Stimulated activated naive CD8-positive, alpha-beta T cell treated with anti-CD3 and anti-CD28 coated beads, Interleukin-15, amount 100 ng/mL, for 72 hours (primary cell): ENCODE data around the gene CTSK.
A peak's percentile ranks its signal among the peaks of the same experiment; 100 is the strongest.
"Not testable (repeated sequence)": the region's sequence is repeated elsewhere in the genome, so short reads cannot be mapped to it uniquely, and the experiment has no call there.

Experiments used
- ATAC-seq: fragments of 150-1000 bp; cut with Tn5 transposase; 2 replicates; pipeline ENCODE4 v1.10.0; 2021; ENCODE audit warnings: mild to moderate bottlenecking, moderate library complexity
- DNase-seq, 2 donors: peaks; one replicate each; pipeline ENCODE4 v3.0.0; 2021 to 2022
- H3K27ac Mint-ChIP-seq, 2 donors: one replicate each; pipeline ENCODE4 v1.8.0; 2022; ENCODE audit warnings: mild to moderate bottlenecking in 2 of 2, mixed read lengths in 2 of 2, moderate library complexity in 2 of 2
- H3K27me3 Mint-ChIP-seq: one replicate; pipeline ENCODE4 v1.8.0; 2022; ENCODE audit warnings: mixed read lengths
- H3K4me1 Mint-ChIP-seq: one replicate; pipeline ENCODE4 v1.8.0; 2022; ENCODE audit warnings: mild to moderate bottlenecking, mixed read lengths
- H3K4me3 Mint-ChIP-seq, 2 donors: one replicate each; pipeline ENCODE4 v1.8.0; 2022; ENCODE audit warnings: mild to moderate bottlenecking in 2 of 2, mixed read lengths in 2 of 2, moderate library complexity in 1 of 2
- H3K9me3 Mint-ChIP-seq, 2 donors: one replicate each; pipeline ENCODE4 v1.8.0; 2022; ENCODE audit warnings: mixed read lengths in 2 of 2

CTSK gene

GRCh38 chr1:150780510-150780909 lies 27.6 kb downstream of the CTSK start:
- Mint-ChIP-seq H3K27me3 (no peaks in the 10 kb centered on the region), H3K9me3 (no peaks in the 10 kb centered on the region), H3K27ac (no peak overlapping the region), H3K4me1 (peaks cover 7% of the 10 kb centered on the region), H3K4me3 (no peak overlapping the region)
- DNase-seq (no peak), ATAC-seq (no peak)

GRCh38 chr1:150778409-150778808 lies 29.7 kb downstream of the CTSK start:
- peaks cover 7% of the 10 kb centered on the region for H3K4me1 Mint-ChIP-seq
- DNase-seq (no peak), ATAC-seq (no peak)
- no peak overlapping the region for H3K4me3 Mint-ChIP-seq
- peak overlapping the region in 1 of 2 donors; percentile 57 for H3K27ac Mint-ChIP-seq
- no peaks in the 10 kb centered on the region for H3K9me3 Mint-ChIP-seq
- no peaks in the 10 kb centered on the region for H3K27me3 Mint-ChIP-seq

- peaks cover 7% of the 10 kb centered on the region for H3K4me1 Mint-ChIP-seq
- H3K9me3 Mint-ChIP-seq: no peaks in the 10 kb centered on the region
- ATAC-seq (peak; percentile 80), DNase-seq (no peak)
- H3K27ac Mint-ChIP-seq: no peak overlapping the region
- no peaks in the 10 kb centered on the region for H3K27me3 Mint-ChIP-seq
- H3K4me3 Mint-ChIP-seq: no peak overlapping the region
Measured at GRCh38 chr1:150777544-150777943, 30.5 kb downstream of the CTSK start.

GRCh38 chr1:150775931-150776505 lies 32.0 kb downstream of the CTSK start:
- not testable (repeated sequence) for H3K27me3 Mint-ChIP-seq, H3K9me3 Mint-ChIP-seq, H3K4me3 Mint-ChIP-seq, DNase-seq, H3K27ac Mint-ChIP-seq, ATAC-seq
- H3K4me1 Mint-ChIP-seq: peaks cover 14% of the 10 kb centered on the region

GRCh38 chr1:150775276-150775675 lies 32.8 kb downstream of the CTSK start:
- no peak for ATAC-seq
- no peak for DNase-seq
- H3K4me1 Mint-ChIP-seq: peaks cover 20% of the 10 kb centered on the region
- no peaks in the 10 kb centered on the region for H3K9me3 Mint-ChIP-seq
- no peak overlapping the region for H3K27ac Mint-ChIP-seq
- H3K27me3 Mint-ChIP-seq: no peaks in the 10 kb centered on the region
- H3K4me3 Mint-ChIP-seq: no peak overlapping the region

GRCh38 chr1:150772326-150772725 lies 35.7 kb downstream of the CTSK start:
- Mint-ChIP-seq H3K9me3 (no peaks in the 10 kb centered on the region), H3K27me3 (no peaks in the 10 kb centered on the region), H3K4me1 (peaks cover 15% of the 10 kb centered on the region), H3K27ac (no peak overlapping the region), H3K4me3 (no peak overlapping the region)
- ATAC-seq (no peak), DNase-seq (no peak)

- ATAC-seq, H3K27me3 Mint-ChIP-seq, H3K4me3 Mint-ChIP-seq, H3K9me3 Mint-ChIP-seq, DNase-seq: not testable (repeated sequence)
- Mint-ChIP-seq H3K27ac (peak overlapping the region in 1 of 2 donors; percentile 14), H3K4me1 (peaks cover 40% of the 10 kb centered on the region)
Measured at GRCh38 chr1:150767704-150768103, 40.4 kb downstream of the CTSK start.

GRCh38 chr1:150765977-150766301 lies 42.1 kb downstream of the CTSK start:
- peak overlapping the region; percentile 97 to 99 for H3K27ac Mint-ChIP-seq
- peak; percentile 59 for ATAC-seq
- H3K27me3 Mint-ChIP-seq, DNase-seq, H3K9me3 Mint-ChIP-seq: not testable (repeated sequence)
- peak overlapping the region; percentile 98 to 99 for H3K4me3 Mint-ChIP-seq
- peaks cover 39% of the 10 kb centered on the region for H3K4me1 Mint-ChIP-seq

- H3K27ac Mint-ChIP-seq: peak within 1 kb of the TSS; percentile 97 to 99
- peaks cover 0 to 2% of the 10 kb centered on the region in 2 donors for H3K9me3 Mint-ChIP-seq
- H3K27me3 Mint-ChIP-seq: no peaks in the 10 kb centered on the region
- peak within 1 kb of the TSS; percentile 98 to 99 for H3K4me3 Mint-ChIP-seq
- ATAC-seq (peak; percentile 93), DNase-seq (peak in 1 of 2 donors; percentile 4)
- peaks cover 37% of the 10 kb centered on the region for H3K4me1 Mint-ChIP-seq
Measured at GRCh38 chr1:150765296-150765976, 42.6 kb downstream of the CTSK start, which contains the start of gene CTSS. Gene CTSS, minus strand, starts transcription at chr1:150765778. Its CDS starts 1,015 bp downstream, at chr1:150764763.

GRCh38 chr1:150764617-150765101 lies 43.4 kb downstream of the CTSK start:
- DNase-seq (no peak), ATAC-seq (peak; percentile 80)
- Mint-ChIP-seq H3K9me3 (peaks cover 0 to 7% of the 10 kb centered on the region in 2 donors), H3K27me3 (no peaks in the 10 kb centered on the region), H3K27ac (peak overlapping the region; percentile 97 to 99), H3K4me1 (peaks cover 41% of the 10 kb centered on the region), H3K4me3 (peak overlapping the region; percentile 98 to 99)

GRCh38 chr1:150763018-150763417 lies 45.0 kb downstream of the CTSK start:
- Mint-ChIP-seq H3K4me3 (peak overlapping the region; percentile 7 to 14), H3K9me3 (peaks cover 0 to 7% of the 10 kb centered on the region in 2 donors), H3K27ac (no peak overlapping the region), H3K4me1 (peaks cover 48% of the 10 kb centered on the region), H3K27me3 (no peaks in the 10 kb centered on the region)
- DNase-seq (no peak), ATAC-seq (no peak)

- H3K9me3 Mint-ChIP-seq: peaks cover 0 to 7% of the 10 kb centered on the region in 2 donors
- peak overlapping the region in 1 of 2 donors; percentile 14 for H3K4me3 Mint-ChIP-seq
- ATAC-seq (no peak), DNase-seq (no peak)
- H3K4me1 Mint-ChIP-seq: peaks cover 48% of the 10 kb centered on the region
- H3K27ac Mint-ChIP-seq: no peak overlapping the region
- no peaks in the 10 kb centered on the region for H3K27me3 Mint-ChIP-seq
Measured at GRCh38 chr1:150762552-150762951, 45.5 kb downstream of the CTSK start.

GRCh38 chr1:150761801-150762200 lies 46.3 kb downstream of the CTSK start:
- H3K27me3 Mint-ChIP-seq: no peaks in the 10 kb centered on the region
- H3K4me1 Mint-ChIP-seq: peaks cover 48% of the 10 kb centered on the region

GRCh38 chr1:150760013-150760412 lies 48.0 kb downstream of the CTSK start:
- no peak for ATAC-seq
- Mint-ChIP-seq H3K4me3 (no peak overlapping the region), H3K4me1 (peaks cover 40% of the 10 kb centered on the region), H3K9me3 (peaks cover 0 to 7% of the 10 kb centered on the region in 2 donors), H3K27ac (no peak overlapping the region), H3K27me3 (no peaks in the 10 kb centered on the region)
- DNase-seq: no peak

More at GRCh38 chr1:150761801-150762200, 46.3 kb downstream of the CTSK start:
- H3K9me3 Mint-ChIP-seq: peaks cover 0 to 7% of the 10 kb centered on the region in 2 donors
- ATAC-seq (no peak), DNase-seq (no peak)
- no peak overlapping the region for H3K4me3 Mint-ChIP-seq
- no peak overlapping the region for H3K27ac Mint-ChIP-seq

- Mint-ChIP-seq H3K9me3 (no peaks in the 10 kb centered on the region), H3K4me1 (no peaks in the 10 kb centered on the region)
Measured at GRCh38 chr1:150753416-150753815, 54.6 kb downstream of the CTSK start.

GRCh38 chr1:150751443-150751842 lies 56.6 kb downstream of the CTSK start:
- ATAC-seq: no peak
- no peaks in the 10 kb centered on the region for H3K4me1 Mint-ChIP-seq
- no peaks in the 10 kb centered on the region for H3K9me3 Mint-ChIP-seq
- no peak overlapping the region for H3K27ac Mint-ChIP-seq
- H3K27me3 Mint-ChIP-seq: no peaks in the 10 kb centered on the region
- DNase-seq: no peak
- H3K4me3 Mint-ChIP-seq: no peak overlapping the region

More at GRCh38 chr1:150753416-150753815, 54.6 kb downstream of the CTSK start:
- no peak overlapping the region for H3K27ac Mint-ChIP-seq
- H3K4me3 Mint-ChIP-seq: no peak overlapping the region
- H3K27me3 Mint-ChIP-seq: no peaks in the 10 kb centered on the region
- no peak for ATAC-seq
- DNase-seq: no peak
